NCI-H510A treated with DMSO at 0.1 percent for 48 hours (cell line): ENCODE measurements around the gene FBLIM1.
A peak's percentile ranks its signal among the peaks of the same experiment; 100 is the strongest.
"Not testable (repeated sequence)": the region's sequence is repeated elsewhere in the genome, so short reads cannot be mapped to it uniquely, and the experiment has no call there.

Experiments used
- DNase-seq: peaks from one replicate; lab custom pipeline; 2025; lab: John Stamatoyannopoulos, UW

The FBLIM1 gene

DNA sequence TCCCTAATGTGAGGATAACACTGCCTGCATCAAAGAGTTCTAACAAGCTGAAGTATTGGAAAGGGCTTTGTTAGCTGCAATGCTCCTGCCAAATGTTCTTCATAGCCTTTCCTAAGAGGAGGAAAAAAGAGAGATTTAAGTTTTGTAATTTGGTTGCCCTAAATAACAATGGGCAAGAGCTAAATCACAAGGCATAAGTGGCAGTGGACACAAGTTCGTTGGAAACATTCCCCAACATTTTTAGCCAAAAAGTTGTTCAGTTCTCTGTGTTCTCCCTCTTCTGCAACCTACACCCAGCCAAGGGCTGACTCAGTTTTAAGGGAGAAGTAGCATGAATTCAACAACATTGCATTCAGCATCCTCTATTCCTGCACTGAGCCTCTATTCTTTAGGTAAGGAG lies 51.5 kb downstream of the FBLIM1 start:
- no peak for DNase-seq

DNA sequence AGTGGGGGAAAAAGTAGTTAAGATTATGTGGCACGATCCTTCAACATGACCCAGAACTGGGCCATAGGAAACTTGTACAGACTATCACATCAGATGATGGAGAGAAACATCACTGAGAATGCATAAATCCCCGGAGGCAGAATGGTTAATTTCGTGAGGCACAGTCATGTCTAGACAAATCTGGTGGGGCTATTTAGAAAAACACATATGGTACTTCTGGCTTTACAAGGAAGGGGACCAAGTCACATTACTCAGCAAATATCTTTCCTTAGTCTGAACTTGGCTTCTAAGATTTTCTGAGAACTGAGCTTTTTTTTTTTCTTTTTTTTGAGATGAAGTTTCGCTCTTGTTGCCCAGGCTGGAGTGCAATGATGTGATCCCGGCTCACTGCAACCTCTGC lies 58.1 kb downstream of the FBLIM1 start:
- no peak for DNase-seq

DNA sequence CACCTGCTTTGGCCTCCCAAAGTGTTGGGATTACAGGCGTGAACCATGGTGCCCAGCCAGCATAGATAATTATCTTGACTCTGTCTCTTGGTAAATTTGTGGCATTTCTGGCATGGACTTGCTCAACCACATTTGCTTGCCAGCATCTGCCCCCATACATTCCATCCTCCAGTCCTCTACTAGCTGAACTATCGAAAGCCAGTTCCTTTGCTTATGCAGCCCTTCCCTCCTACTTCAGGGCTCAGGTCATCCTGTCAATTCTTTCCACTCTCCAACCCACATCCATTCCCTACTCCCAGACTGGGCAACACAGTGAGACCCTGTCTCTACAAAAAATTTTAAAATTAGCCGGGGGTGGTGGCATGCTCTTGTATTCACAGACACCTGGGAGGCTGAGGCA lies 61.9 kb downstream of the FBLIM1 start:
- DNase-seq = no peak

DNA sequence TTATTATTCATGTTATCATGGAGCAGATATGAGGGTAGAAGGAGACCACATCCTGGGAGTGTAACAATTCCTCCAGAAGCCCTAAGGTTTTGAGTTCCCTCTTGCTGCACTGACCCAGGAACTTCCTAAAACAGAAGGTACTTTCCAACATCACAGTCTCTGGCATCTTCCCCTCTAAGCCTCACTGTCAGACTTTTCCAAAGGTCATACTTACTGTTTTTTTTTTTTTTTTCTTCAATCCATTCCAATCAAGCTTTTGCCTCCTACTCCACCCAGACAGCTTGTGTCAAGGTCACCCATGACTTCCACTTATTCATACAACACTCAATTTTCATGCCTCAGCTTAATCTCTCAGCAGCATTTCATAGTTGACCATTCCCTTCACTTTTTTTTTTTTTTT lies 67.2 kb downstream of the FBLIM1 start:
- no peak for DNase-seq

DNA sequence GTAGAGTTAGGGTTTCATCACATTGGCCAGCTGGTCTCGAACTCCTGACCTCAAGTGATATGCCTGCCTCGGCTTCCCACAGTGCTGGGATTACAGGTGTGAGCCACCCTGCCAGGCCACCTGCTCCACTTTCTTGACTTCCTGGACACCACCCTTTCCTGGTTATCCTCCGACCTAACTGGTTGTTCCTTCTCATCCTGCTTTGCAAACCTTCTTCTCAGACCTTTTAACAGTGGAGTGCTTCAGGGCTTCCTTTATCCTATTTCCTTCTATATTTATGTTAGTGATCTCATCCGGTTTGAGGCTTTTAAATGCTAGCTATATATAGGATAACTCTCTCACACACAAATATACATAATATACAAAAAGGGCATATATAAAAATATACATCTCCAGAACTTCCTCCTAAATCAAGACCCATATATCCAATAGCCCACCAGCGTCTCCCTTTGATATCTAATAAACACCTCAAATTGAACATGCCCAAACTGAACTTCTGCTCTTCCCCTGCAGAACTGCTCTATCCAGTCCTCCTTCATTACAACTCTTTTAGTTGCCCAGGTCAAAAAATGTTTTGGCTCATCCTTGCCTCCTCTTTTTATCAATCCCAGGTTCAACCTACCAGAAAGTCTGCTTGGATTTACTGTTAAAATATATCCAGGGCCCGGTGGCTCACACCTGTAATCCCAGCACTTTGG lies 68.4 kb downstream of the FBLIM1 start:
- no peak for DNase-seq

DNA sequence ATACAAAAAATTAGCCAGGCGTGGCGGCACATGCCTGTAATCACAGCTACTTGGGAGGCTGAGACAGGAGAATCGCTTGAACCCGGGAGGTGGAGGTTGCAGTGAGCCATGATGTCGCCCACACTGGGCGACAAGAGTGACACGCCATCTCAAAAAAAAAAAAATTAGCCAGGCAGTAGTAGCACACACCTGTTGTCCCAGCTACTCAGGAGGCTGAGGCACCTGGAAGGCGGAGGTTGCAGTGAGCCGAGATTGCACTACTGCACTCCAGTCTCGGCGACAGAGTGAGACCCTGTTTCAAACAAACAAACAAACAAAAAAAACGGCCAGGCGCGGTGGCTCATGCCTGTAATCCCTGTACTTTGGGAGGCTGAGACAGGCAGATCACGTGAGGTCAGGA lies 69.0 kb downstream of the FBLIM1 start:
- not testable (repeated sequence) for DNase-seq

DNA sequence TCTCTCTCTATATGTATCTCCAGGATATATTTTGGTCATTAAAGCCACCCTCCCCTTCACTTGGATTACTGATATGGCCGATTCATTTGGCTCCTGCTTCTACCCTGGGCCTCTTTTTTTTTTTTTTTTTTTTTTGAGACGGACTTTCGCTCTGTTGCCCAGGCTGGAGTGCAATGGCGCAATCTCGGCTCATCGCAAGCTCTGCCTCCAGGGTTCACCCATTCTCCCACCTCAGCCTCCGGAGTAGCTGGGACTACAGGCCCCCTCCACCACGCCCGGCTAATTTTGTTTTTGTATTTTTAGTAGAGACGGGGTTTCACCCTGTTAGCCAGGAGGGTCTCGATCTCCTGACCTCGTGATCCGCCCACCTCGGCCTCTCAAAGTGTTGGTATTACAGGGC lies 70.3 kb downstream of the FBLIM1 start:
- DNase-seq = not testable (repeated sequence)

DNA sequence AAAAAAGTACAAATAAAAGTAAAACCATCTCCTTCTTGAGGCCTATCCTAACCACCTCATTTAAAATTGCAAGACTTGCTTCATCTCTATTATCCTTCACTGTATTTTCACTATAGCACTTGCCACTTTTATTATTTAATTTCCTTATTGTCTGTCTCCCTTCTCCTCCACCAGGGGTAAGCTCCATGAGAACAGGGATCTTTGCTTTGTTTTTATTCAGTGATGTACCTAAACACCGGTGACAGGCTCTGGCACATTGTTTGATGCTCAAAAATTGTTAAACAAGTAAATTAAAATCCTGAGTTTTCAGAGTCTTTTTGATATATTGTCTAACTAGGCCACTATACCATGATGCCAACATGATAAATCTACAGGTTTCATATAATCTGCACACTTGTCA lies 71.7 kb downstream of the FBLIM1 start:
- DNase-seq = peak; percentile 48

DNA sequence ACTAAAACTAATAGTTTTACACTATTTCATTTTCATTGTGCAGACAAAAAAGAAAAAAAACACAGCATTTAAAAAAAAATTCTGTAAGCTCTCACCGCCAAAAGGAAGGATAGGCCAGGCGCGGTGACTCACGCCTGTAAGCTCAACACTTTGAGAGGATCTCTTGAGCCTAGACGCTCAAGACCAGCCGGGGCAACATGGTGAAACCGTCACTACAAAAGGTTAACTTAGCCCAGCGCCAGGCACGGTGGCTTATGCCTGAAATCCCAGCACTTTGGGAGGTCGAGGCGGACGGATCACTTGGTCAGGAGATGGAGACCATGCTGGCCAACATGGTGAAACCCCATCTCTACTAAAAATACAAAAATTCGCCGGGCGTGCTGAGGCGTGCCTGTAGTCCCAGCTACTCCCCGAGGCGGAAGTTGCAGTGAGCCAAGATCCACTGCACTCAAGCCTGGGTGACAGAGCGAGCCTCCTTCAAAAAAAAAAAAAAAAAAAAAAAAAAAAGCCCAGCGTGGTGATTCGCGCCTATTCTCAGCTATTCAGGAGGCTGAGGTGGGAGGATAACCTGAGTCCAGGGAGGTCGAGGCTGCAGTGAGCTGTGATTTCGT lies 74.6 kb downstream of the FBLIM1 start:
- DNase-seq = peak; percentile 75

DNA sequence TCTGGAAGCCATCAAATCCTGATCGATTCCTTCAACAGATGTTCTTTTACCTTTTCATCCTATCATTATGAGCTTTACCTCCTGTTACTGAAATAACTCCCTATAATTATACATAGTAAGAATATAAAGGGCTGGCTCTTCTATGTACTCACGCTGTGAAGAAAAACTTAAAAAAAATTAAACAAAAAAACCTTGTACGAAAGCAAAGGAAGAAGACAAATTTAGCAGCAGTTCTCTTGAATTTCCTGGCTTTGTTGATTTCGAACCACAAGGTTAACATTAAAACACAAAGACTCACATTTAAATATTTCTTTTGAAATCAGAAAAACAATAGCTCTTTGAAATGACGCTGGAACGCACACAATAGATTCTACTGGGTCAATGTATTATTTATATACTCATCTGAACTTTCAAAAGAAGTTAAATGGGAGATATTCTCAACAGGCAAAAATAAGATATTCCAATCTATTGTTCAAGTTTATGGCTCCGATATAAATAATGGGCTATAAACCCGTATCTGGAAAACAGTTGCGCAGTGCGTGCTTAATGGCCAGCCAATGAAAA lies 75.3 kb downstream of the FBLIM1 start:
- DNase-seq = peak; percentile 90

DNA sequence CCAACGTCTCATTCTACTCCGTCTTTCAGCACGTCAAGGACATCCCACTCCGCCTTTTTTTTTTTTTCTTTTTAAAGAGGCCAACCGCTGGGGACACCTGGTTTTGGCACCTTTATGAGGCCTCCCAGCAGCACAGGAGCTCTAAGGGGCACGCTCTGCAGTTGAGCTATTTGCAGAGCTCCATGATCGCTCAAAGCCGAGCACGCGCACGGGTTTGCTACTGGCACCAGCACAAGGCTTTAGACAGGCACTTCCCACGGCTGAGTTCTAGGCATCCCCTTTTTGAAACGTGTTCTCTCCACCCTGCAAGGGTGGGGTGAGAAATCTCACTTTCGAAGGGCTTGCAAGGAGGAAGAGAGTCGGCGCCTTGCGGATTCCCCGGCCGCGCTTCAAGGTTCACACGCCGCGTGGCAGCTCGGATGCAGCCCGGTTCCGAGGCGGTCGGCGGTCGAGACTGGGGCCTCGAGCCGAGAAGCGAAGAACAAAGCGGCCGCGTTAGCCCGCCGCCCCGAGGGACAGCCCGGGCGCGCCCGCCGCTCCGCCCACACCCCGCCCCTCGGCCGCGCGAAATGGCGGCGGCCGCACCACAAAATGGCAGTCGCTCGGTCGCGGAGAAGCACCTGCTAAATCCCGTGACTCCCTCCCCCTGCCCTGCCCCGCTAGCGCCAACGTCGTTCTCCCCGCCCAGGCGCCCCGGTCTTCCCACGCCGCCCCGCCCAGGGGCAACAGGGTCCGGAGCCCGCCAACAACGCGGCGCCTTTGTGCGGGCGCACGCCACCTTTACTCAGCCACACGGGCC lies 76.0 kb downstream of the FBLIM1 start:
- peak; percentile 99 for DNase-seq

DNA sequence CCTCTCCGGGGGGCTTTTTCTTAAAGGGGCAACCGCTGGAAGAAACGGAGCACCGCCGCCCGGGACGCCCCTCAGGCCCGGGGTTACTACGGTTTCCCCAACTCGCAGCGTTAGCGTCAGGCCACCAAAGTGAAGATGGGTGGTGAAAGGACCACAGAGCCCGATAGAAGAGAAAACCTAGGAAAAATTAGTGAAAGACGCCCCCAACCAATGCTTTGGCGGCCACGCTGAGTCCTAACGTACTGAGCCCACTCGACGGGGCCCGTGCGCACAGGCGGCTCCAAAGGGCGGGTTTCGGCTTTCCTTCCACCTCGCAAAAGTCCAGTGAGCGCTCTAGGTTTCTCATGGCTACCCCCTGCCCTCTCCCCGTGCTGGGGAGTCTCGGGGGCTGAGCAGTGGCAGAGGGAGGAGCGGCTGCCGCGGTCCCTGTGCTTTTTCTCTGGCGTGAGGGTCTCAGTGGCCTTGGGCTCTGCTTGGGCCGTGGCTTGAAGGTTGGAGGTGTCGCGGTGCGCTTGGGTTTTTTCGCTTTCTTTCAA lies 76.7 kb downstream of the FBLIM1 start:
- DNase-seq = no peak

DNA sequence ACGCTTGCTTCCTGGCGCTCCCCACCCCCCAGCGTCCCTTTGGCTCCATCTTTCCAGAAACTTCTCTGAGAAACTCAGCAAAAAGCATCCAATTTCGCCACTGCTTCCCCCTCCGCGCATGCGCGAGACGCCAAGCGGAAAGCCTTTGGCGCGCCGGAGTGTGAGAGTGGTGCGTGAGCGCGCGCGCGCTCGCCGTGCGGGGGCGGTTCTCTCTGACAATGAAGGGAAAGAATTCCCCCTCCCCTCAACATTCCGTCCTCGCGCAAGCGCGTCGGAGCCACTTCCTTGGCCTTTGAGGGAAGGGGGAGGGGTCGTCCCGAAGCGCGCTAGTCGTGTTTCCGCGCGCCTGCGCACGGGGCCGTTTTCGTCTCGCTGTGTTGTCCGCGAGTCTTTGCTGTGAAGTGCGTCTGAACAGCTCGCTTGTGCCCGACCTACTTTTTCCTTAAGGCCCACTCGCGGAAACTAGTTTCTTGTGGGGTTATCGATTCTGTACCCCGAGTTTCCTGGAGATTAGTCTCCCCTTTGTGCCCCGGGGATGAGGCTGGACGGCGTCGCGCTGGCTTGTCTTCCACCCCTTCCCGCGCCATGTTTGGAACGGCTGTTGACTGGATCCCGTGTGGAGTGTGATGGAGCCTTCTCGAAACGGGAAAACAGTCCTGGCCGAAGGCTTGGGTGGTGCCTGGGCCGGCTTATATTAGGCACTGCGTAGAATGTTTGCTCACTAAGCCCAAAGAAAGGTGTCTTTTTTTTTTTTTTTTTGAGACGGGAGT lies 77.3 kb downstream of the FBLIM1 start:
- peak; percentile 100 for DNase-seq
